ENCODE data around the gene MROH2A.

Gene MROH2A

GRCh38 chr2:233798335-233799086 is 20.4 kb downstream of the MROH2A start:
- H3K9me3 ChIP-seq = no peaks in the 10 kb centered on the region
- H3K4me1 ChIP-seq = no peaks in the 10 kb centered on the region
- H3K36me3 ChIP-seq = no peaks in the 10 kb centered on the region
- H3K27me3 ChIP-seq = no peaks in the 10 kb centered on the region
- TF ChIP-seq CTCF (IDR thresholded peaks at IDR 0.05; ENCODE audit: low read depth, low read length) = no peak
- no peak for DNase-seq
- H3K4me3 ChIP-seq (ENCODE audit: low read depth, low read length) = no peak overlapping the region

- no peaks in the 10 kb centered on the region for H3K4me1 ChIP-seq
- no peak for TF ChIP-seq CTCF (IDR thresholded peaks at IDR 0.05; ENCODE audit: low read depth, low read length)
- H3K27me3 ChIP-seq = no peaks in the 10 kb centered on the region
- no peaks in the 10 kb centered on the region for H3K9me3 ChIP-seq
- no peak overlapping the region for H3K4me3 ChIP-seq (ENCODE audit: low read depth, low read length)
- H3K36me3 ChIP-seq = no peaks in the 10 kb centered on the region
- DNase-seq = no peak
These were observed 21.0 kb downstream of the MROH2A start for GRCh38 chr2:233799087-233799665.

- Histone ChIP-seq H3K4me1 (no peaks in the 10 kb centered on the region), H3K36me3 (no peaks in the 10 kb centered on the region), H3K9me3 (no peaks in the 10 kb centered on the region), H3K4me3 (ENCODE audit: low read depth, low read length) (no peak overlapping the region), H3K27me3 (no peaks in the 10 kb centered on the region)
- no peak for TF ChIP-seq CTCF (IDR thresholded peaks at IDR 0.05; ENCODE audit: low read depth, low read length)
- no peak for DNase-seq
These were observed 21.6 kb downstream of the MROH2A start for GRCh38 chr2:233799716-233800115.

GRCh38 chr2:233800208-233800607 is 22.1 kb downstream of the MROH2A start:
- Histone ChIP-seq H3K4me3 (ENCODE audit: low read depth, low read length) (no peak overlapping the region), H3K9me3 (no peaks in the 10 kb centered on the region), H3K36me3 (no peaks in the 10 kb centered on the region), H3K4me1 (no peaks in the 10 kb centered on the region), H3K27me3 (no peaks in the 10 kb centered on the region)
- DNase-seq = no peak
- TF ChIP-seq CTCF (IDR thresholded peaks at IDR 0.05; ENCODE audit: low read depth, low read length) = no peak

GRCh38 chr2:233801357-233802131 is 23.4 kb downstream of the MROH2A start:
- Histone ChIP-seq H3K27me3 (no peaks in the 10 kb centered on the region), H3K9me3 (no peaks in the 10 kb centered on the region), H3K36me3 (no peaks in the 10 kb centered on the region), H3K4me3 (ENCODE audit: low read depth, low read length) (no peak overlapping the region), H3K4me1 (no peaks in the 10 kb centered on the region)
- no peak for DNase-seq
- no peak for TF ChIP-seq CTCF (IDR thresholded peaks at IDR 0.05; ENCODE audit: low read depth, low read length)

Measured in BE2C (cell line).